ENCODE results near the gene PARD3. TPM values are rescaled to one million over a fixed set of nuclear protein-coding genes. Genes with fewer than 3 reads are reported as not detected.

The PARD3 gene
- total RNA-seq, 1 experiment from 2014 or later: 46.3 TPM

DNA sequence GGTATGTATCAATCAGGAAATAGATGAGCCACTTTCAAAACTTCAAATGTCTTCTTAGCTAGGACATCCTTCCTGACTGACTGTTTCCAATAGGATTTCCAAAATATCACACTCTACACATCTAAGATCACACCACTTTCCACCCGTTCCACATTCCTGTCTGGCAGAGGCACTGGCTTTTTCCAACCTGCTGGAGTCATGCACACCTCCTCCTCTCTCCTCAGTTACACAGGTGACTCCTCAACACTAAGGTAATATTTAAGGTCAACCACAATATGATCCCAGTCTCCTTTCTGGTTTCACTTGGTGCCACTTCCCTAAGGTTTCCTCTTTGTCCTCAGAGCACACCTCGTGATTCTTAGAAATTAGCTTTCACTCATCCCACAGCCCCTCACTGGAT is 196.5 kb downstream of the PARD3 start:
- Histone ChIP-seq H3K9me2 (ENCODE audit: insufficient read depth) (no peaks in the 10 kb centered on the region), H2AFZ (ENCODE audit: low read depth, low read length, poor library complexity, severe bottlenecking) (no peak overlapping the region), H3K4me1 (ENCODE audit: control insufficient read depth in 1 of 2, insufficient read depth in 2 of 2, low read length in 2 of 2) (peaks cover 10 to 12% of the 10 kb centered on the region in 2 experiments), H3K27me3 (ENCODE audit: insufficient read depth, low read length) (no peaks in the 10 kb centered on the region), H3K9me3 (ENCODE audit: control insufficient read depth in 1 of 2, insufficient read depth in 1 of 2, low read depth in 1 of 2, low read length in 2 of 2) (no peaks in the 10 kb centered on the region), H3K79me2 (ENCODE audit: insufficient read depth, low read length) (peaks cover 22% of the 10 kb centered on the region), H4K20me1 (ENCODE audit: insufficient read depth) (0 out of 2 replicates have a peak, but pooled peaks cover 2% of the 10 kb centered on the region), H3K27ac (ENCODE audit: low read depth, low read length) (no peak overlapping the region), H3K36me3 (ENCODE audit: control insufficient read depth in 1 of 2, insufficient read depth in 2 of 2, low read length in 2 of 2) (no peaks in the 10 kb centered on the region), H3K4me3 (replicated peaks in 1 of 2; ENCODE audit: low read depth in 1 of 2, low read length in 2 of 2) (no peak overlapping the region), H3K4me2 (ENCODE audit: low read length) (no peak overlapping the region), H3K9ac (ENCODE audit: low read length) (no peak overlapping the region)
- CTCF ChIA-PET: no interaction called here
- ATAC-seq: no peak
- POLR2A ChIA-PET: no interaction called here
- BruUV-seq (replicated peaks): no TSS peak
- no peak for DNase-seq (ENCODE audit: low read depth, low spot score)
- TF ChIP-seq CEBPB (IDR thresholded peaks at IDR 0.05; ENCODE audit: low read depth): no peak
- TF ChIP-seq, protein P1, sequence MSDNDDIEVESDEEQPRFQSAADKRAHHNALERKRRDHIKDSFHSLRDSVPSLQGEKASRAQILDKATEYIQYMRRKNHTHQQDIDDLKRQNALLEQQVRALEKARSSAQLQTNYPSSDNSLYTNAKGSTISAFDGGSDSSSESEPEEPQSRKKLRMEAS (IDR thresholded peaks at IDR 0.05): no peak
- TF ChIP-seq, protein P2, sequence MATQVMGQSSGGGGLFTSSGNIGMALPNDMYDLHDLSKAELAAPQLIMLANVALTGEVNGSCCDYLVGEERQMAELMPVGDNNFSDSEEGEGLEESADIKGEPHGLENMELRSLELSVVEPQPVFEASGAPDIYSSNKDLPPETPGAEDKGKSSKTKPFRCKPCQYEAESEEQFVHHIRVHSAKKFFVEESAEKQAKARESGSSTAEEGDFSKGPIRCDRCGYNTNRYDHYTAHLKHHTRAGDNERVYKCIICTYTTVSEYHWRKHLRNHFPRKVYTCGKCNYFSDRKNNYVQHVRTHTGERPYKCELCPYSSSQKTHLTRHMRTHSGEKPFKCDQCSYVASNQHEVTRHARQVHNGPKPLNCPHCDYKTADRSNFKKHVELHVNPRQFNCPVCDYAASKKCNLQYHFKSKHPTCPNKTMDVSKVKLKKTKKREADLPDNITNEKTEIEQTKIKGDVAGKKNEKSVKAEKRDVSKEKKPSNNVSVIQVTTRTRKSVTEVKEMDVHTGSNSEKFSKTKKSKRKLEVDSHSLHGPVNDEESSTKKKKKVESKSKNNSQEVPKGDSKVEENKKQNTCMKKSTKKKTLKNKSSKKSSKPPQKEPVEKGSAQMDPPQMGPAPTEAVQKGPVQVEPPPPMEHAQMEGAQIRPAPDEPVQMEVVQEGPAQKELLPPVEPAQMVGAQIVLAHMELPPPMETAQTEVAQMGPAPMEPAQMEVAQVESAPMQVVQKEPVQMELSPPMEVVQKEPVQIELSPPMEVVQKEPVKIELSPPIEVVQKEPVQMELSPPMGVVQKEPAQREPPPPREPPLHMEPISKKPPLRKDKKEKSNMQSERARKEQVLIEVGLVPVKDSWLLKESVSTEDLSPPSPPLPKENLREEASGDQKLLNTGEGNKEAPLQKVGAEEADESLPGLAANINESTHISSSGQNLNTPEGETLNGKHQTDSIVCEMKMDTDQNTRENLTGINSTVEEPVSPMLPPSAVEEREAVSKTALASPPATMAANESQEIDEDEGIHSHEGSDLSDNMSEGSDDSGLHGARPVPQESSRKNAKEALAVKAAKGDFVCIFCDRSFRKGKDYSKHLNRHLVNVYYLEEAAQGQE (IDR thresholded peaks at IDR 0.05; ENCODE audit: low read depth): no peak
- no peak for TF ChIP-seq SIN3A (IDR thresholded peaks at IDR 0.05; ENCODE audit: low read depth)
- TF ChIP-seq CBX3 (IDR thresholded peaks at IDR 0.05; ENCODE audit: low read depth): no peak
- TF ChIP-seq JUND (IDR thresholded peaks at IDR 0.05): no peak
- no peak for TF ChIP-seq POLR2AphosphoS5 (IDR thresholded peaks at IDR 0.05; ENCODE audit: low read depth, low read length)
- RAD21 ChIA-PET (ENCODE audit: low non-redundant PET in 1 of 2, low total read pairs in 2 of 2, uncharacterized antibody in 2 of 2, unreplicated experiment in 2 of 2): no interaction called here
- intact Hi-C loops (cut with micrococcal nuclease): no loop called here

DNA sequence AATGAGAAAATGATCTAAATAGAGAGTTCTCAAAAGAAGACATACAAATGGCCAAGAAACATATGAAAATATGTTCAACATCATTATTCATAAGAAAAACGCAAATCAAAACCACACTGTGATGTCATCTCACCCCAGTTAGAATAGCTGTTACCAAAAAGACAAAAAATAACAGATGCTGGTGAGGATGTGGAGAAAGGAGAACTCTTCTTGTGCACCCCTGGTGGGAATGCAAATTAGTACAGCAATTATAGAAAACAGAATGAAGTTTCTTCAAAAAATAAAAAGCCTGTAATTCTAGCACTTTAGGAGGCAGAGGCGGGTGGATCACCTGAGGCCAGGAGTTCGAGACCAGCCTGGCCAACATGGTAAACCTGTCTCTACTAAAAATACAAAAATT is 199.3 kb downstream of the PARD3 start:
- no peaks in the 10 kb centered on the region for H3K9me3 ChIP-seq (ENCODE audit: control insufficient read depth in 1 of 2, insufficient read depth in 1 of 2, low read depth in 1 of 2, low read length in 2 of 2)
- H3K4me2 ChIP-seq (ENCODE audit: low read length): no peak overlapping the region
- H3K27me3 ChIP-seq (ENCODE audit: insufficient read depth, low read length): no peaks in the 10 kb centered on the region
- no peak overlapping the region for H3K4me3 ChIP-seq (replicated peaks in 1 of 2; ENCODE audit: low read depth in 1 of 2, low read length in 2 of 2)
- DNase-seq (ENCODE audit: low read depth, low spot score): no peak
- ChIA-PET RAD21 (ENCODE audit: low non-redundant PET in 1 of 2, low total read pairs in 2 of 2, uncharacterized antibody in 2 of 2, unreplicated experiment in 2 of 2) (no interaction called here), POLR2A (no interaction called here), CTCF (no interaction called here)
- no peak overlapping the region for H2AFZ ChIP-seq (ENCODE audit: low read depth, low read length, poor library complexity, severe bottlenecking)
- intact Hi-C loops (cut with micrococcal nuclease): no loop called here
- H3K27ac ChIP-seq (ENCODE audit: low read depth, low read length): no peak overlapping the region
- H3K4me1 ChIP-seq (ENCODE audit: control insufficient read depth in 1 of 2, insufficient read depth in 2 of 2, low read length in 2 of 2): peaks cover under 1 to 1% of the 10 kb centered on the region in 2 experiments
- TF ChIP-seq, protein P1 (IDR thresholded peaks at IDR 0.05): no peak
- no peak for TF ChIP-seq SIN3A (IDR thresholded peaks at IDR 0.05; ENCODE audit: low read depth)
- no peak for TF ChIP-seq TCF7L2 (IDR thresholded peaks at IDR 0.05; ENCODE audit: borderline replicate concordance, extremely low read depth, insufficient read depth, insufficient read length)
- TF ChIP-seq POLR2A (IDR thresholded peaks at IDR 0.05; ENCODE audit: borderline replicate concordance, extremely low read depth, insufficient read depth, insufficient read length): no peak
- no peak for TF ChIP-seq EZH2phosphoT487 (IDR thresholded peaks at IDR 0.05; ENCODE audit: borderline replicate concordance)
- no peak for TF ChIP-seq ZNF274 (IDR thresholded peaks at IDR 0.05; ENCODE audit: low read depth, low read length)
- TF ChIP-seq ZFX (IDR thresholded peaks at IDR 0.05): no peak
- TF ChIP-seq CBX3 (IDR thresholded peaks at IDR 0.05; ENCODE audit: low read depth): no peak
- no peak for TF ChIP-seq RAD21 (IDR thresholded peaks at IDR 0.05; ENCODE audit: low read depth)
- H3K79me2 ChIP-seq (ENCODE audit: insufficient read depth, low read length): peaks cover 24% of the 10 kb centered on the region
- no peak overlapping the region for H3K9ac ChIP-seq (ENCODE audit: low read length)
- ATAC-seq: no peak
- no TSS peak for BruUV-seq (replicated peaks)
- H3K36me3 ChIP-seq (ENCODE audit: control insufficient read depth in 1 of 2, insufficient read depth in 2 of 2, low read length in 2 of 2): no peaks in the 10 kb centered on the region
- no peaks in the 10 kb centered on the region for H3K9me2 ChIP-seq (ENCODE audit: insufficient read depth)
- H4K20me1 ChIP-seq (ENCODE audit: insufficient read depth): 0 out of 2 replicates have a peak, but pooled peaks cover 2% of the 10 kb centered on the region

All from HCT116 (cell line).